ENCODE results near the gene ABLIM3.

DNA sequence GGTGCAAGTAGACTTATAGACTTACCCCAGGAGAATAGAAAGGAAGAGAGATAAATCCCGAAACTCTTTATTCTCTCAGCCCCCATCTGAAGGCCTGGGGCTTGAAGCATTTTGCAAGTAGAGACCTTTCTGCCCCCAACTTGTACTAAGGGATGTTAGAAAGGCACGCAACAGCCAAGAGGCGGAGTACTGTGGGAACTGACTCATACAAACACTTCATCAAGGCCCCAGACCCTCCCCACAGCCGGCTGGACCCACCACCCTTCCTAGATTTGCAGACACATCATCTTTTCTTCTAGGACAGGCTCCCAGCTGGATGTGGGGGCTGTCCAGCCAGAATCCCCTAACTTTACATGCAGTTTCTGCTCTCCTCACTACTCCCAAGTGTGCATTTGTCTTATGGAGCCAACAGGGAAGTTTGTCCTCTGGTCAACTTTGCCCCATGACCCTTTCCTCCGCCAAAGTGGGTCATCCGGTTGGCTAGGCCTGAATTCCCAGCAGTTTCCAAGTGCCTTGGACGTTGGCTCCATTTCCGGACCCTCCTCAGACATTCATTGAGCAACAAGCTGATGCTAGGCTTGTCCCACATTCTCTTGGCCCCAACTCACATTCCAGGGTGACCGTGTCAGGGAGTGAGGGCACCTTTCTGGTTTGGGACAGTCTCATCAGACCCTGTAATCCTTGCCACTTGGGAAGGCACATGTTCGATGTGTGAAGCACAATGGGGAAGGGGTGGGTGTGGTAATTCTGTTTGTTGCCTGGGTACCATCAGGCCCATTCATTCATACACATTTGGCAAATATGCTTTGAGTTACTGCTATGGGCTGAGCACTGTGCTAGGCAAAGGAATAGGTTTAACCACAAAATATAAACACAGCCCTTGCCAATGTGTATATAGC lies 64.6 kb downstream of the ABLIM3 start:
- TF ChIP-seq GATA2 (IDR thresholded peaks at IDR 0.05; ENCODE audit: low read depth, low read length), result no peak
- no peak for TF ChIP-seq GATA3 (IDR thresholded peaks at IDR 0.05; ENCODE audit: low read depth, low read length)

Measured in SH-SY5Y (cell line).